GM23338 (cell line): ENCODE results near the gene GTF2A1. TPM values are rescaled to one million over a fixed set of nuclear protein-coding genes. Genes with fewer than 3 reads are reported as not detected.

ENCODE experiments used
- ATAC-seq: fragments of 200-7000 bp; cut with Tn5 transposase; 3 replicates; pipeline ENCODE4 v1.9.1; 2020
- DNase-seq: peaks from one replicate; pipeline ENCODE4 v3.0.0-alpha.2; 2015; ENCODE audit warnings: low spot score
- H2AFZ ChIP-seq: fragments of 200-600 bp; sonication (generic); 2 replicates; pipeline ENCODE4 v1.8.0; 2016; ENCODE audit warnings: antibody characterized with exemption, mild to moderate bottlenecking, moderate library complexity
- H3F3A ChIP-seq: fragments of 200-600 bp; sonication (generic); replicated peaks from 2 replicates; pipeline ENCODE4 v1.8.0; 2017; ENCODE audit warnings: antibody characterized with exemption, mixed run types, low read depth
- H3K27ac ChIP-seq: fragments of 200-600 bp; sonication (generic); 2 replicates; pipeline ENCODE4 v1.6.1; 2016; ENCODE audit warnings: low read depth
- H3K27me3 ChIP-seq: fragments of 200-600 bp; sonication (generic); 2 replicates; pipeline ENCODE4 v1.8.0; 2016; ENCODE audit warnings: mild to moderate bottlenecking, mixed run types, moderate library complexity; ENCODE audit not compliant: insufficient read depth
- H3K36me3 ChIP-seq: fragments of 200-600 bp; sonication (generic); 2 replicates; pipeline ENCODE4 v1.8.0; 2016; ENCODE audit warnings: mild to moderate bottlenecking; ENCODE audit not compliant: insufficient read depth
- H3K4me1 ChIP-seq: fragments of 200-600 bp; sonication (generic); 2 replicates; pipeline ENCODE4 v1.8.0; 2016; ENCODE audit warnings: mild to moderate bottlenecking, moderate library complexity; ENCODE audit not compliant: insufficient read depth
- H3K4me2 ChIP-seq: fragments of 200-600 bp; sonication (generic); 2 replicates; pipeline ENCODE4 v1.7.1; 2017; ENCODE audit warnings: mixed run types
- H3K4me3 ChIP-seq: fragments of 200-600 bp; sonication (generic); 2 replicates; pipeline ENCODE4 v1.6.1; 2016; ENCODE audit warnings: mixed run types
- H3K79me2 ChIP-seq: fragments of 200-600 bp; sonication (generic); replicated peaks from 2 replicates; pipeline ENCODE4 v1.8.0; 2017; ENCODE audit warnings: mild to moderate bottlenecking; ENCODE audit not compliant: insufficient read depth
- H3K9me2 ChIP-seq: fragments of 200-600 bp; sonication (generic); 2 replicates; pipeline ENCODE4 v1.8.0; 2017; ENCODE audit not compliant: insufficient read depth
- H4K20me1 ChIP-seq: fragments of 200-600 bp; sonication (generic); replicated peaks from 2 replicates; pipeline ENCODE4 v1.8.0; 2017; ENCODE audit warnings: mild to moderate bottlenecking; ENCODE audit not compliant: insufficient read depth
- H3K27ac Mint-ChIP-seq: 2 replicates; pipeline ENCODE4 v1.8.0; 2020; ENCODE audit warnings: inconsistent platforms, mild to moderate bottlenecking, moderate library complexity, mixed read lengths
- H3K27me3 Mint-ChIP-seq: 3 replicates; pipeline ENCODE4 v1.8.0; 2022; ENCODE audit warnings: low read depth, mild to moderate bottlenecking, moderate library complexity, mixed read lengths, inconsistent platforms; ENCODE audit not compliant: insufficient read depth, poor library complexity
- H3K36me3 Mint-ChIP-seq: 3 replicates; pipeline ENCODE4 v1.8.0; 2021; ENCODE audit warnings: low read depth, mild to moderate bottlenecking, inconsistent platforms, moderate library complexity, mixed read lengths
- H3K4me1 Mint-ChIP-seq: 3 replicates; pipeline ENCODE4 v1.8.0; 2020; ENCODE audit warnings: mild to moderate bottlenecking, inconsistent platforms, mixed read lengths
- H3K4me3 Mint-ChIP-seq: 3 replicates; pipeline ENCODE4 v1.8.0; 2021; ENCODE audit warnings: moderate library complexity, mild to moderate bottlenecking, inconsistent platforms, mixed read lengths
- H3K9me3 Mint-ChIP-seq: 3 replicates; pipeline ENCODE4 v1.8.0; 2020; ENCODE audit warnings: moderate library complexity, mild to moderate bottlenecking, inconsistent platforms, mixed read lengths
- CREB1 ChIP-seq: fragments of 250-450 bp; sonication (Bioruptor Pico); IDR thresholded peaks from 2 replicates; pipeline ENCODE4 v1.5.0; 2020; ENCODE audit warnings: low read depth, mild to moderate bottlenecking, moderate library complexity
- CTCF ChIP-seq, 2 experiments: fragments of 200-600 bp in 1 of 2; sonication (generic) in 1 of 2; conservative IDR thresholded peaks; 2 replicates each; pipeline versions ENCODE4 v1.5.1 to v1.6.1; 2016 to 2017; ENCODE audit warnings: antibody characterized with exemption in 2 of 2, low read depth in 2 of 2, mild to moderate bottlenecking in 2 of 2, moderate library complexity in 1 of 2
- ETS1 ChIP-seq: IDR thresholded peaks from 2 replicates; pipeline ENCODE4 v1.6.1; 2016; ENCODE audit warnings: antibody characterized with exemption
- EZH2 ChIP-seq: fragments of 200-600 bp; sonication (generic); IDR thresholded peaks from one replicate; pipeline ENCODE4 v1.8.0; 2017; ENCODE audit warnings: antibody characterized with exemption, mild to moderate bottlenecking, low read depth; ENCODE audit not compliant: unreplicated experiment
- EZH2phosphoT487 ChIP-seq: fragments of 200-600 bp; sonication (generic); IDR thresholded peaks from one replicate; pipeline ENCODE4 v1.8.1; 2018; ENCODE audit warnings: antibody characterized with exemption; ENCODE audit not compliant: unreplicated experiment
- JUNB ChIP-seq: IDR thresholded peaks from one replicate; pipeline ENCODE4 v1.6.1; 2016; ENCODE audit warnings: antibody characterized with exemption; ENCODE audit not compliant: unreplicated experiment
- NANOG ChIP-seq: IDR thresholded peaks from 2 replicates; pipeline ENCODE4 v1.6.1; 2016; ENCODE audit warnings: antibody characterized with exemption, borderline replicate concordance
- POLR2AphosphoS5 ChIP-seq: IDR thresholded peaks from 2 replicates; pipeline ENCODE4 v1.6.1; 2016; ENCODE audit warnings: antibody characterized with exemption, low read depth
- REST ChIP-seq: IDR thresholded peaks from one replicate; pipeline ENCODE4 v1.6.1; 2018; ENCODE audit warnings: antibody characterized with exemption; ENCODE audit not compliant: unreplicated experiment
- STAT1 ChIP-seq: IDR thresholded peaks from one replicate; pipeline ENCODE4 v1.6.1; 2016; ENCODE audit warnings: antibody characterized with exemption; ENCODE audit not compliant: unreplicated experiment
- ZNF114 ChIP-seq: fragments of 250-450 bp; sonication (Bioruptor Pico); IDR thresholded peaks from 2 replicates; pipeline ENCODE4 v1.5.0; 2020; ENCODE audit warnings: mild to moderate bottlenecking, moderate library complexity
- ZNF331 ChIP-seq: fragments of 250-450 bp; sonication (Bioruptor Pico); IDR thresholded peaks from 2 replicates; pipeline ENCODE4 v1.5.0; 2020; ENCODE audit warnings: low read depth, mild to moderate bottlenecking, moderate library complexity
- ZNF462 ChIP-seq: fragments of 250-450 bp; sonication (Bioruptor Pico); IDR thresholded peaks from 2 replicates; pipeline ENCODE4 v1.5.0; 2020; ENCODE audit warnings: mild to moderate bottlenecking, moderate library complexity
- polyA plus RNA-seq: library from polyadenylated mRNA; unstranded; fragments of >200 nt; fragmentation: Nextera tagmentation; extraction: Ambion mirVana; gene quantifications from 2 replicates; pipeline ENCODE4 v1.2.1, GENCODE V29; 2016
- total RNA-seq: library from RNA; depleted of rRNA; stranded (reverse); fragments of >200 nt; shearing (Covaris generic); gene quantifications from 2 replicates; pipeline ENCODE4 v1.2.3, GENCODE V29; 2014

Gene GTF2A1
- total and polyA plus RNA-seq, 2 experiments from 2014 or later, result 12.1 to 50.6 TPM

- no peaks in the 10 kb centered on the region for H3K9me3 Mint-ChIP-seq
- no peak overlapping the region for H2AFZ ChIP-seq
- no peak overlapping the region for H3K4me2 ChIP-seq
- peaks cover 19% of the 10 kb centered on the region; the same call in 2 of the 3 replicates for H3K36me3 Mint-ChIP-seq
- H4K20me1 ChIP-seq, result no peaks in the 10 kb centered on the region; the same call in 1 of the 2 replicates
- no peaks in the 10 kb centered on the region for H3K27me3 ChIP-seq
- no peak for DNase-seq
- no peaks in the 10 kb centered on the region for H3K4me1 Mint-ChIP-seq
- H3K27ac Mint-ChIP-seq, result no peak overlapping the region
- H3K27ac ChIP-seq, result no peak overlapping the region
- H3K79me2 ChIP-seq, result no peaks in the 10 kb centered on the region; the same call in 1 of the 2 replicates
- no peaks in the 10 kb centered on the region for H3K4me1 ChIP-seq
- H3K4me3 Mint-ChIP-seq, result no peak overlapping the region
- ATAC-seq, result no peak
- no peaks in the 10 kb centered on the region for H3K27me3 Mint-ChIP-seq
- H3K9me2 ChIP-seq, result no peaks in the 10 kb centered on the region
- TF ChIP-seq EZH2 (no peak), ZNF462 (CRISPR knock-in tag) (no peak), ZNF331 (CRISPR knock-in tag) (no peak), POLR2AphosphoS5 (no peak), CREB1 (no peak), REST (no peak), NANOG (no peak), CTCF (conservative IDR thresholded peaks at IDR 0.05; ENCODE audit: low read depth in 2 of 2) (no peak), EZH2phosphoT487 (no peak), JUNB (no peak), ZNF114 (no peak), STAT1 (no peak), ETS1 (no peak)
- no peaks in the 10 kb centered on the region for H3F3A ChIP-seq
- H3K36me3 ChIP-seq, result peaks cover 3% of the 10 kb centered on the region; the same call in 1 of the 2 replicates
- H3K4me3 ChIP-seq, result no peak overlapping the region
These were observed 44.5 kb downstream of the GTF2A1 start for GRCh38 chr14:81176241-81176640.
